Measurements from ENCODE around the gene GSK3B.

GRCh38 chr3:120100711-120101110 is 6.5 kb upstream of the GSK3B start:
- TF ChIP-seq, protein P1, sequence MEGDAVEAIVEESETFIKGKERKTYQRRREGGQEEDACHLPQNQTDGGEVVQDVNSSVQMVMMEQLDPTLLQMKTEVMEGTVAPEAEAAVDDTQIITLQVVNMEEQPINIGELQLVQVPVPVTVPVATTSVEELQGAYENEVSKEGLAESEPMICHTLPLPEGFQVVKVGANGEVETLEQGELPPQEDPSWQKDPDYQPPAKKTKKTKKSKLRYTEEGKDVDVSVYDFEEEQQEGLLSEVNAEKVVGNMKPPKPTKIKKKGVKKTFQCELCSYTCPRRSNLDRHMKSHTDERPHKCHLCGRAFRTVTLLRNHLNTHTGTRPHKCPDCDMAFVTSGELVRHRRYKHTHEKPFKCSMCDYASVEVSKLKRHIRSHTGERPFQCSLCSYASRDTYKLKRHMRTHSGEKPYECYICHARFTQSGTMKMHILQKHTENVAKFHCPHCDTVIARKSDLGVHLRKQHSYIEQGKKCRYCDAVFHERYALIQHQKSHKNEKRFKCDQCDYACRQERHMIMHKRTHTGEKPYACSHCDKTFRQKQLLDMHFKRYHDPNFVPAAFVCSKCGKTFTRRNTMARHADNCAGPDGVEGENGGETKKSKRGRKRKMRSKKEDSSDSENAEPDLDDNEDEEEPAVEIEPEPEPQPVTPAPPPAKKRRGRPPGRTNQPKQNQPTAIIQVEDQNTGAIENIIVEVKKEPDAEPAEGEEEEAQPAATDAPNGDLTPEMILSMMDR (IDR thresholded peaks at IDR 0.05) = no peak
- no peak for TF ChIP-seq POLR2A (IDR thresholded peaks at IDR 0.05)

Data from thyroid gland (tissue), 4 donors.